Activated B cell treated with CpG ODN at 0.5 μM for 24 hours (primary cell): ENCODE data around the gene KAT2B. TPM values are rescaled to one million over a fixed set of nuclear protein-coding genes. Genes with fewer than 3 reads are reported as not detected.

ENCODE experiments used
- ATAC-seq: fragments of 200-7000 bp; cut with Tn5 transposase; one replicate; pipeline ENCODE4 v1.10.0; 2021; ENCODE audit warnings: low read depth, mild to moderate bottlenecking, moderate library complexity
- CTCF ChIA-PET: fragments of 350-600 bp; sonication (Branson Sonifier 250); formaldehyde crosslinking; loops from one replicate; lab custom pipeline; 2021; ENCODE audit warnings: antibody characterized with exemption; lab: Charles Lee
- POLR2A ChIA-PET: fragments of 350-600 bp; sonication (Branson Sonifier 250); formaldehyde crosslinking; loops from one replicate; lab custom pipeline; 2021; ENCODE audit warnings: antibody characterized with exemption; lab: Charles Lee
- DNase-seq: peaks from one replicate; pipeline ENCODE4 v3.0.0; 2022
- H3K27ac Mint-ChIP-seq: one replicate; pipeline ENCODE4 v1.8.0; 2020; ENCODE audit warnings: mixed read lengths
- H3K27me3 Mint-ChIP-seq: one replicate; pipeline ENCODE4 v1.8.0; 2021; ENCODE audit warnings: mixed read lengths
- H3K36me3 Mint-ChIP-seq: one replicate; pipeline ENCODE4 v1.8.0; 2021; ENCODE audit warnings: low read depth, mixed read lengths
- H3K4me1 Mint-ChIP-seq: one replicate; pipeline ENCODE4 v1.8.0; 2021; ENCODE audit warnings: mixed read lengths
- H3K4me3 Mint-ChIP-seq: one replicate; pipeline ENCODE4 v1.8.0; 2020; ENCODE audit warnings: mild to moderate bottlenecking, mixed read lengths
- H3K9me3 Mint-ChIP-seq: one replicate; pipeline ENCODE4 v1.8.0; 2020; ENCODE audit warnings: mixed read lengths
- intact Hi-C: fragments of 100-400 bp; cut with micrococcal nuclease; formaldehyde crosslinking; loops from one replicate; pipeline ENCODE4 v1.15.1; 2024
- total RNA-seq: library from RNA; stranded (reverse); gene quantifications from 2 replicates; pipeline ENCODE4 v1.2.3, GENCODE V29; 2022
- TF ChIP-seq, protein P1 (sequence below): fragments of 200-600 bp; IDR thresholded peaks from one replicate; pipeline ENCODE4 v1.8.0; 2022; ENCODE audit warnings: antibody characterized with exemption, mild to moderate bottlenecking

The KAT2B gene
- total RNA-seq, 1 donor from 2014 or later: 35.9 TPM

DNA sequence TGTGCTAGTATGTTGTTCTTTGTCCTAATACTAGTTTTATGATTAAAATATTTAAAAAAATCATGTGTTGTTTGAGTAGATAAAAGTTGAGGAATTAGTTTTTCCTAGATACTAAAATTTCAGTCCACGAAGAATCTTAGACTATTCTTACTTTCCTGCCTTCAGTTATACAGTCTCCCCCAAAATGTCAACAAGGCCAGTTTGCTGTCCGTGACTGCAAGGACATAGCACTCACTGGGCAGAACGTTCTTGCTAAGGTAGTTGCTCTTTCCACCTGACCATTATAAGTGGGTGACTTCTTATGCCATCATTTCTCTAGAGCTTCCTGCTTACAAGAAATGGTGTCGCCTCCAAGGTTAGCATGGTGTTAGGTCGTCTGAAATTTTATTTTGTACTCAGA, 32.8 kb downstream of the KAT2B start:
- H3K36me3 Mint-ChIP-seq: peaks cover 43% of the 10 kb centered on the region
- intact Hi-C loops: no loop called here
- ChIA-PET CTCF (no interaction called here), POLR2A (no interaction called here)
- no peak overlapping the region for H3K4me3 Mint-ChIP-seq
- peaks cover 8% of the 10 kb centered on the region for H3K4me1 Mint-ChIP-seq
- no peak for DNase-seq
- no peaks in the 10 kb centered on the region for H3K9me3 Mint-ChIP-seq
- no peak overlapping the region for H3K27ac Mint-ChIP-seq
- TF ChIP-seq, protein P1, sequence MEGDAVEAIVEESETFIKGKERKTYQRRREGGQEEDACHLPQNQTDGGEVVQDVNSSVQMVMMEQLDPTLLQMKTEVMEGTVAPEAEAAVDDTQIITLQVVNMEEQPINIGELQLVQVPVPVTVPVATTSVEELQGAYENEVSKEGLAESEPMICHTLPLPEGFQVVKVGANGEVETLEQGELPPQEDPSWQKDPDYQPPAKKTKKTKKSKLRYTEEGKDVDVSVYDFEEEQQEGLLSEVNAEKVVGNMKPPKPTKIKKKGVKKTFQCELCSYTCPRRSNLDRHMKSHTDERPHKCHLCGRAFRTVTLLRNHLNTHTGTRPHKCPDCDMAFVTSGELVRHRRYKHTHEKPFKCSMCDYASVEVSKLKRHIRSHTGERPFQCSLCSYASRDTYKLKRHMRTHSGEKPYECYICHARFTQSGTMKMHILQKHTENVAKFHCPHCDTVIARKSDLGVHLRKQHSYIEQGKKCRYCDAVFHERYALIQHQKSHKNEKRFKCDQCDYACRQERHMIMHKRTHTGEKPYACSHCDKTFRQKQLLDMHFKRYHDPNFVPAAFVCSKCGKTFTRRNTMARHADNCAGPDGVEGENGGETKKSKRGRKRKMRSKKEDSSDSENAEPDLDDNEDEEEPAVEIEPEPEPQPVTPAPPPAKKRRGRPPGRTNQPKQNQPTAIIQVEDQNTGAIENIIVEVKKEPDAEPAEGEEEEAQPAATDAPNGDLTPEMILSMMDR: no peak
- ATAC-seq: no peak
- H3K27me3 Mint-ChIP-seq: no peaks in the 10 kb centered on the region

DNA sequence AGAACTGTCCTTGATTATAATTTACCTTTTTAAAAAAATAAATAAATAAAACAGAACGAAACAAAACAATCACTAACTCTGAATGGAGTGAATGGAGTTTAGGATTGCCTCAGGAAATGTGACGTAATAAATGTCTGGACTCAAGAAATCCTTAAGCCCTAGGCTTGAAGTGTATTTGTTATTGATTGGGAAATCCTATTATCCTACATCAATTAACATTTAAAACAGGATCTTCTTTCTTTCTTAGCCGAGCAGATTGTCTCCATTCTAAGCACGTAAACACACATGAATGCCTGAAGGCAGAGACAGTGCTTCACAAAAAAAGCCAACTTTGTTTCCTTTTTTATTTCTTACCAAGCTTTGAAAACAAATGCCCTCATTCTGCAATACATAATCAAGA, 33.4 kb downstream of the KAT2B start:
- no peak for ATAC-seq
- no peaks in the 10 kb centered on the region for H3K9me3 Mint-ChIP-seq
- ChIA-PET CTCF (no interaction called here), POLR2A (no interaction called here)
- DNase-seq: no peak
- intact Hi-C loops: no loop called here
- H3K27ac Mint-ChIP-seq: no peak overlapping the region
- H3K27me3 Mint-ChIP-seq: no peaks in the 10 kb centered on the region
- peaks cover 46% of the 10 kb centered on the region for H3K36me3 Mint-ChIP-seq
- H3K4me1 Mint-ChIP-seq: peaks cover 5% of the 10 kb centered on the region
- no peak overlapping the region for H3K4me3 Mint-ChIP-seq
- TF ChIP-seq, protein P1: no peak

DNA sequence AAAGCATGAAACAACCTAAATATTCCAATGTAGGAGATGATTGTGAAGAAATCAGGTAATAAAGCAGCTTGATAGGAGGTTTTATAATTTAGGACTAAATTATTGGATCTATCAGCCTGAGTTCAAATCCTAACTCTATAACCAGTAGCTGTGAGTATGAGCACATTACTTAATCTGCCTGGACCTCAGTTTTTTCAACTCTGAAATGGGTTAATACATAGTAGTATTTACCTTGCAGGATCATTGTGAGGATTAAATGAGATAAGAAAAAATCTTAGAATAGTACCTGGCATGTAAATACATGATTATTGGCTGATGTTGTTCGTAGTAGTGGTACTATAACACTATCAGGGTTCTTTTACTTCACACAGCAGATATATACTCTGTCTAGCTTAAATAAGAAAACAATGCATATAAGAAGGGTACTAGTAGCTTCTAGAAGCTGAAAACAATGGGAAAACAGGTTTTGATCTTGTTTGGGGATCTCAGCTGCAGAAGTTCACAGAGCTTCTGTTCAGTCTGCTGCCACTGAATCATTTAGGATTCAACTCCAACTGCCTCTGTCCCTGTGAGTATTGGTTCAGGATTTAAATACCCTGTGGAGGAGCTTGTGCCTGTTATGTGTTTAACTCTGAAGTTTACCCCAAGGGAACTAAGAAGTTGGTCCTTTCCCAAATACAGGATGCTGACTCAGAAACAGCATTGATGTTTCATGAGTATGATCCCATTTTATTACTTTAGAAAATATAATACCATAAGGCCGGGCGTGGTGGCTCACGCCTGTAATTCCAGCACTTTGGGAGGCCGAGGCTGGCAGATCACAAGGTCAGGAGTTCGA, 34.2 kb downstream of the KAT2B start:
- H3K36me3 Mint-ChIP-seq: peaks cover 44% of the 10 kb centered on the region
- DNase-seq: no peak
- POLR2A ChIA-PET: no interaction called here
- no peak overlapping the region for H3K4me3 Mint-ChIP-seq
- H3K27me3 Mint-ChIP-seq: no peaks in the 10 kb centered on the region
- CTCF ChIA-PET: no interaction called here
- no peak overlapping the region for H3K27ac Mint-ChIP-seq
- H3K4me1 Mint-ChIP-seq: no peaks in the 10 kb centered on the region
- no peaks in the 10 kb centered on the region for H3K9me3 Mint-ChIP-seq
- ATAC-seq: no peak
- intact Hi-C loops: no loop called here
- TF ChIP-seq, protein P1: no peak

DNA sequence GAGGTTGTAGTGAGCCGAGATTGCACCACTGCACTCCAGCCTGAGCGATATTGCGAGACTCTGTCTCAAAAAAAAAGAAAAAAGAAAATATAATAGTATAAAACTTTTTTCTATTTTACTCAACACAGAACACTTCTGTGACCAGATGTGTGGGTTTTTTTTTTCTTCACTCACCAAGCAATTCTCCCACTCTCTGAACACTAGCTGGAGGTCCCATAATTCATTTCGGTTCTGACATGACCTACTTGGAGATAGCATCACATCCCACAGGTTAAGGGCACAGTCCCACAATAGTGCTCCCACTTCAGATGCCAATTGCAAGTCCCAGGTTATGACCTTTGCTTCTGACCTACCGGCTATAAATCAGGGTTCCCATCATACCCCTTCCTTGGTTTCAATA, 35.0 kb downstream of the KAT2B start:
- no peaks in the 10 kb centered on the region for H3K27me3 Mint-ChIP-seq
- no peak for DNase-seq
- H3K4me1 Mint-ChIP-seq: peaks cover 1% of the 10 kb centered on the region
- peaks cover 51% of the 10 kb centered on the region for H3K36me3 Mint-ChIP-seq
- POLR2A ChIA-PET: interaction anchor here (0.7 kb wide), 1 partner anchor 35 kb away, joined by 3 read pairs; the partner anchor contains the start of gene KAT2B
- H3K27ac Mint-ChIP-seq: no peak overlapping the region
- no peak for ATAC-seq
- no peaks in the 10 kb centered on the region for H3K9me3 Mint-ChIP-seq
- CTCF ChIA-PET: no interaction called here
- intact Hi-C loops: no loop called here
- TF ChIP-seq, protein P1: no peak
- H3K4me3 Mint-ChIP-seq: no peak overlapping the region

DNA sequence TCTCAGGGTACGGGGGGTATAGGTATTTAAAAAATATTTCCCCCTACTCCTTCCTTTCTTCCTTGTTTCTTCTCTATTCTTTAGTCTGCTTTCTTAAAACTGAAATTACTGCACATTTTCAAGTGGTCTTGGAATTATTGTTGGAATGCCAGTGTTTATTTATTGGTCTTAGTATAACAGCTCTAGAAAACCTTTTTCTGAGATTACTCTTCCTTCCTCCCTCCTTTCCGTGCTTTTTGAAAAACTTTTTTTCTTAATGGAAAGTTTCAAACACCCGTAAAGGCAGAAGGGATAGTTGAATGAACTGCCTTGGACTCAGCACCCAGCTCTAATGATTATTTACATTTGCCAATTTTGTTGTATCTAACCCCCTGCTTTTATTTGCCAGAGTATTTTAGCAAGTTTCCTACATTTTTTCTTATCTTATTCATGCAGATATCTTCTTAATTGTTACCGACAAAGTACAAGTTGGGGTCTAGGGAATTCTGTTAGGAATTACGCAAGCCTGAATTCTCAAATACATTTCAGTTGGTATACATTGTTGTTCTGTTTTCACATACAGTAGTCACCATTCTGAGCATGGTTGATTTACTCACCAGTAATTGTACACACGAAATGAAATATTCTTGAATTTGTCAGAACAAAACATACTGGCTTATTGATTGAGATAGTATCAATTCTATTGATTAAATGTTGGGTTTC, 36.2 kb downstream of the KAT2B start:
- CTCF ChIA-PET: no interaction called here
- POLR2A ChIA-PET: no interaction called here
- no peaks in the 10 kb centered on the region for H3K27me3 Mint-ChIP-seq

More for the DNA sequence above, 36.2 kb downstream of the KAT2B start:
- H3K4me3 Mint-ChIP-seq: no peak overlapping the region
- DNase-seq: no peak
- no peak overlapping the region for H3K27ac Mint-ChIP-seq
- no peaks in the 10 kb centered on the region for H3K9me3 Mint-ChIP-seq
- peaks cover 12% of the 10 kb centered on the region for H3K4me1 Mint-ChIP-seq
- TF ChIP-seq, protein P1: no peak
- intact Hi-C loops: no loop called here
- peaks cover 57% of the 10 kb centered on the region for H3K36me3 Mint-ChIP-seq
- ATAC-seq: no peak
